HG02852 (cell line): ENCODE data around the gene CYTH1.
"Not testable (repeated sequence)": the region's sequence is repeated elsewhere in the genome, so short reads cannot be mapped to it uniquely, and the experiment has no call there.

Source experiments
- ATAC-seq: cut with Tn5 transposase; IDR thresholded peaks from one replicate; pipeline ENCODE4 v1.9.1; 2021; ENCODE audit warnings: mild to moderate bottlenecking, moderate library complexity; ENCODE audit not compliant: unreplicated experiment

The CYTH1 gene

DNA sequence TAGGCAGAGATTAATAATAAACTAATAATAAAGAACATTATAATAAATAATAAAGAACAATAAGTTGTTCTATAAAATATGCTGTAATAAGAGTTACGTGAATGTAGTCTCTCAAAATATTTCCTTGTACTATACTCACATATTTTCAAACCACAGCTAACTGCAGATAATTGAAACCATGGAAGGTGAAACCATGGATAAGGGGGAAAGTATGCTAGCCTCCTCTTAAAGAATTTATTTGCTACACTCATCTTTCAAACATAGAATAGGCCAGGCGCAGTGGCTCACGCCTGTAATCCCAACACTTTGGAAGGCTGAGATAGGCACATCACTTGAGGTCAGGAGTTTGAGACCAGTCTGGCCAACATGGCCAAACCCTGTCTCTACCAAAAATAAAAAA lies 18.5 kb downstream of the CYTH1 start:
- no peak for ATAC-seq

DNA sequence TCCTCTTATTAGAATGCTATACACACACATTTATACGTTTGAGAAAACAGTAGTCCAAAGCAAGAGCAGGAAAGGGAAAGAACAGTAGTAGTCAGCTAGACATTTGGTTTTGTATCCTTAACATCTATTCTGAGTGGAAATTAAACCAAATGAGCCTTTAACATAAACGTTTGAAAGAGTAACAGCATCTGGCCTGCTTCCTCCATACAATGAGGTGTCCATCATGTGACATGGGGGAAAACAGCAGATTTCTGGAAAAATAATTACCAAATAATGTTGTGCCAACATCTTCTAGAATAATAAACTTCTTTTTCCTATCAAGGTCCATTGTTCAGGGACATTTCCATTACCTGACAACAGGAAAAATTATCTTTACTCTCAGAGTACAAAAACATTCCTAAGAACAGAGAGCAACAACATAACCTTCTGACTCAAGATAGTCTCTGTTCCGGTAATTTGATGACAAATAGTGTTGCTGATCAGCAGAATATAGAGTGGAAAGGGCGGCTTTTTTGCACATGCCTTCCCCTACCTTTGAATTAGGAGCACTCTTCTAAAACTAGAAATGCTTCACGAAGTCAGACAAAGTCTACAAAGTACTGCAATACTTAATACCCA lies 20.2 kb downstream of the CYTH1 start:
- no peak for ATAC-seq

DNA sequence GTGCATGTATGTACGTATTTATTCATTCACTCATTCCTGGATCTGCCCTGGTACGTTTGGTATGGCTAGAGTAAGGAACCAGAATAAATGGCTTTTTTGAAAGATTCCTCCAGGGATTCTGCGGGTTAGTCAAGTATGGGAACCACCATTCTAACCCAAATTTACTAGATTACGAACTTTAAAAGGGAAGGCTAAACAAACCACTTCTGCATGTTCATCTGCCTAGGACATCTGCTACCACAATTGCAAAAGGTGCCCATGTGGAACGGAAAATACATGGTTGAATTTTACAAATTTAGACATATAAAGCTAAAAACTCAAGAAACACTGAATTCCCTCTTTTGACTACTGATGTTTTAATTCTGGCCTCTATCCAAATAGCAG lies 22.1 kb downstream of the CYTH1 start:
- no peak for ATAC-seq

DNA sequence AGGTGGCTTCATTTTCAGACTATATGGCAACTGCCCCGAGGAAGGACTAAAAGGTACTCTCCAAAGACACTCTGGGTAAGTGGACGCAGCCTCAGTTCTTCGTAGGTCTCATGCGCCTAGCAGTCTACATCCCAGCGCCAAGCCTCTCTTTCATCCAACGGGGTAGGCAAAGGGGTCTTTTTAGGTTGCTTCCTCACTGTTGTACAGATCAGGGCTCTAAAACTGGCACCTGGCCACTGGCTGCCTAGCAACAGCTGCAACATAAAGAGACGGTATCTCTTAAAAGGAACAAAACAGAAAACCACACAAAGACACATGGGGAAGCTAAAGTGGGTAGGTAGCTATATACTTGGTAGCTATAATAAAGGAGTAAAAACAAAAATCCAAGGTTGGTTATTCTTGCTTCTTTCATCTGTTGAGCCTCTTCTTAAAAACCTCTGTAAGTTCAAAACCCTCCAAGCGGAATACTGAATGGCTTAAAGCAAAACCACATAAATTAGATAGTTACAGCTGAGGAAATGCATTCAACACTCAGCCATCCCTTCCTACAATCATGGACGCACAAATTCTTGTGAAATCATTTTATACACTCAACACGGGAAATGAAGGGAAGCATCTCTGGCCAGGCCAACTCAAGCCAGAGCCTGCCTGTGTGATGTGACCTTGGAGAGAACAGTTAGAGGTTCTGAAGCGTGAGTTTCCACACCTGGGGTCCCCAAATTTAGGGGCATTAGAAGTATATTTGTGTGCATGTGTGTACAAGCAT lies 22.7 kb downstream of the CYTH1 start:
- ATAC-seq, result peak; percentile 68

DNA sequence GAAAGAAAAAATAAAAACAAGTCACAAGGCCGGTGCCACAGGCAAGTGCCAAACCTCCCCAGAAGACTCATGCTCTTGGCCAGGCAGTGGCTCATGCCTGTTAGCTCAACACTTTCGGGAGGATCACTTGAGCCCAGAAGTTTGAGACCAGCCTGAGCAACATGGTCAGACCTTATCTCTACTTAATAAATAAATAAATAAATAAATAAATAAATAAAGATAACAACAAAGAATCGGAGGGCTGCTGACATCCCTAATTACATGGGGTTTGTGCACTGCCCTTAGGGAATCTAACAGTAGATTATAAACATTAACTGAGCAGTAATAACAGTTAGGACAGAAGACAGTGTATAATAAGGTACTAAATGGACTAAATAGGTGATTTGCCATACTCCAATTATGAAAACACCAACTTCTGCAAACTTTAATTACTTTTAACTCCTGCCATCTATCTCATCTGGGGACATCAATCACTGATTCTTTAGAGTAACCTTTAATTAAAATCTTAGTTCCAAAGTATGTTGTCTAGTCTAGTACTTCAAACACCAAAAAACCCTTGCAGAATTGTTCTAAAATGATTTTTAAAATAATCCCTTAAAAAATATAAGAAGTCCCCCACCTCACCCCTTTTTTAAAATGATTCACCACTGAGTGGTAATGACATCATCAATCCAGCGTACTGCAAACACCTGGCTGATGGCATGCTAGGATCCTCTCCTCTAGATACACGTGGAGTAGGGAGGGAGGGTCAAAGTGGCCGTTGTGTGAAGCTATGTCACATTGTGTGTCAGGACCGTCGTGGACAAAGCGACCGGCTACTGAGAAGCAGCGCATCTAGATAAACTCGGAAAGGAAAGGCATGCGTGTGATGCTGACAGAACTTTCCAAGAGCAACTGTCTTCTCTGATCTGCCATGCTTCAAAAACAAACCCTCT lies 28.5 kb downstream of the CYTH1 start:
- no peak for ATAC-seq

DNA sequence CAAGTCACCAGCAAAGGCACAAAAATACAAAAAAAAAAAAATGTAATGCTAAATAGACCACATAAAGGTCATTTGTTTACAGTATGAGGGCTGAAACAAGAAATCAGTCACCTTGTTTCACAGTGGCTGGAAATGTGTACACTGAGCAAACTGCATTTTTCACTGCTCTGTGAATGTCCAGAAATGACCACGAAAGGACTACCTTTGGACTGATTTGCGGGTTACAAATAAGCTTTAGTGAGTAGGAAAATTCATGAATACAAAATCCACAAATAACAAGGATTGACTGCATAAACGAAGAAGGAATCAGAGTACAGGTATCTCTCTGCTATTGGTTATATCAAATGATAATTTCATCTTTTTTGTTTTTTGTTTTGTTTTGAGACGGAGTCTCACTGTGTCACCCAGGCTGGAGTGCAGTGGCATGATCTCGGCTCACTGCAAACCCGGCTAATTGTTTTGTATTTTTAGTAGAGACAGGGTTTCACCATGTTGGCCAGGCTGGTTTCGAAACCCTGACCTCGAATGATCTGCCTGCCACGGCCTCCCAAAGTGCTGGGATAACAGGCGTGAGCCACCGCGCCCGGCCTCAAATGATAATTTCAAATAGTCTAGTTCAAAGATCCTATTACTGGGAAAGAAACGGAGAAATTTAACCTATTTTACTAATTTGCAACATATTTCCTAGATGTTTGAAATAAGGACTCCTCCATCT lies 30.5 kb downstream of the CYTH1 start:
- no peak for ATAC-seq

DNA sequence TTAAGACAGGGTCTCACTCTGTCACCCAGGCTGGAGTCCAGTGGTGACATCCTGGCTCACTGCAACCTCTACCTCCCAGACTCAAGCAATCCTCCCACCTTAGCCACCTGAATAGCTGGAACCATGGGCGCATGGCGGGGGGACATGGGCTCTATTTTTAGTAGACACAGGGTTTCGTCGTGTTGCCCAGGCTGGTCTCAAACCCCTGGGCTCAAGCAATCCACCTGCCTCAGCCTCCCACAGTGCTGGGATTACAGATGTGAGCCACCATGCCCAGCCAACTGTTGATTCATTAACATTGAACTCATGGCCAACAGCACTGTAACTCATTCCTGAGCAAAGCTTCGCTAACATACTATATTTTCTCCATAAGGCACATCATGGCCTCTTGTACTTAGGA lies 31.1 kb downstream of the CYTH1 start:
- ATAC-seq, result not testable (repeated sequence)

DNA sequence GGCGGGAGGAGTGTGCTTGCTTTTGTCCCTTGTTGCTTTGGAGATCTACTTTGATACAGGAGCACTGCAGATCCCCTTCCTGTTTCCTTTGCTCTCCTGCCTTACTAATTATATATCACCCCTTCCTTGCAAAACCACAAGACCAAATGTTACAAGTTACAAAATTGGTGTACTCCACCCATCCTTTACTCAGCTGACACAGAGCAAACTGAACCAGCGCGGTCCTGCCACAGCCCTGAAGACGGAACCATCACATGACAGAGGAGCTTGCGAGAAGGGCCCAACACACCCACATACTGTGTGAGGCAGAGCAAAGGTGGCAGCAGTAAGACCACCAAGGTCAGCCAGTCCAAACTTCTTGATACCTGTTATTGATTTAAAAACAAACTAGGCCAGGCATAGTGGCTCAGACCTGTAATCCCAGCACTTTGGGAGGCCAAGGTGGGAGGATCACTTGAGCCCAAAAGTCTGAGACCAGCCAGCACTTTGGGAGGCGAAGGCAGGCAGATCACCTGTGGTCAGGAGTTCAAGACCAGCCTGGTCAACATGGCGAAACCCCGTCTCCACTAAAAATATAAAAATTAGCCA lies 33.2 kb downstream of the CYTH1 start:
- peak; percentile 56 for ATAC-seq

DNA sequence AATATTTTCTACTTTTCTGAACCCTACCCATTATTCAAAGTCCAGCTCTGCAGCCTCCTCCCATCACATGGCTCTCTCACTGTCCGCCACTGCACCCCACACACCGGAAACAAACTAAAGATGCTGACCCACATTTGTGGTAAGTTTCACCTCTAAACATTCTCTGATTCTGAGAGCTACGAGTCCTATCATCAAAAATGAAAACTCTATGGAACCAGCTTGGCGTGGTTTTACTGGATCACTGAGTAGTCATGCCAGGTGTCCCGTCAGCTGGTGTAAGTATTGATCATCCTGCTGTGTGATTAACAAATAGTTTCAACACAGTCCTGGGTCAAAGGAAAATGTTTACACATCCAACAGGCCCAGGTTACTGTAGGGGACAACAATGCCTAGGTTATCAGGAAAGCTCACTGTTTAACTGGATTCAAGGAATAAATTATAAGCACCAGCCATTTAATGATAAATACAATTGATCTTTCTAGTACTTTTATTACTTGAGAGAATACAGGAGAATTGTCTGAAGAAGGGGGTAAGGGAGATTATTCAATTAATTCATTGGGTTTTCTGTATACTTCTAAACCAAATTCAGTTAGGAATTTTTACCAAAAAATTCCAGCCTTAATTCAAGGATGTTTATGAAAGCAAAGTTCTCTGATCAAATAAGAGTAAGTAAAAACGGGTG lies 33.9 kb downstream of the CYTH1 start:
- no peak for ATAC-seq

DNA sequence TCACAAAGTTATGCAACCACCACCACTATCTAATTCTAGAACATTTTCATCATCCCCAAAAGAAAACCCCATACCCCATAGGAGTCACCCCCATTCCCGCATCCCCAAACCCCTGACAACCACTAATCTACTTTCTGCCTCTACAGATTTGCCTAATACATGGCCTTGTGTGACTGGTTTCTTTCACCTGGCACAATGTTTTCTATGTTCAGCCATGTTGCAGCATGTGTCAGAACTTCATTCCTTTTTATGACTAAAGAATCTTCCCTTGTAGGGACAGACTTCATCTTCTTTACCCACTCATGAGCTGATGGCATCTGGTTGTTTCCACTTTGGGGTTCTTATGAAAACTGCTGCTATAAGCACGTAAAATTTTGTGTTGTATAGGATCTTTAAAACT lies 34.6 kb downstream of the CYTH1 start:
- ATAC-seq, result no peak

DNA sequence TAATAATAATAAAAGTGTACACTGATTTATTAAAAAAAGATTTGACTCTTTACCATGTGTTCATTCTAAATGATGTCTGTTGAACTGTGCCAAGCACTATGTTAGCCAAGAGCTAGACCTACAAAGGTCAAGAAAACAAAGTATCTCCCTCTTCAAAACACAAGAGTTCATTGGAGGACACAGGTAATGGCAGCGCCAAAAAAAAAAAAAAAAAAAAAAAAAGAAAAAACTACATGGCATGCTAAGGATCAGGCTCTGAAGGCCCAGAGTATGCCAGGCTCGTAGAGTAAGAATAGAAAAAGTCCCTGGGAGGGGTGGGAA lies 35.2 kb downstream of the CYTH1 start:
- ATAC-seq, result no peak

DNA sequence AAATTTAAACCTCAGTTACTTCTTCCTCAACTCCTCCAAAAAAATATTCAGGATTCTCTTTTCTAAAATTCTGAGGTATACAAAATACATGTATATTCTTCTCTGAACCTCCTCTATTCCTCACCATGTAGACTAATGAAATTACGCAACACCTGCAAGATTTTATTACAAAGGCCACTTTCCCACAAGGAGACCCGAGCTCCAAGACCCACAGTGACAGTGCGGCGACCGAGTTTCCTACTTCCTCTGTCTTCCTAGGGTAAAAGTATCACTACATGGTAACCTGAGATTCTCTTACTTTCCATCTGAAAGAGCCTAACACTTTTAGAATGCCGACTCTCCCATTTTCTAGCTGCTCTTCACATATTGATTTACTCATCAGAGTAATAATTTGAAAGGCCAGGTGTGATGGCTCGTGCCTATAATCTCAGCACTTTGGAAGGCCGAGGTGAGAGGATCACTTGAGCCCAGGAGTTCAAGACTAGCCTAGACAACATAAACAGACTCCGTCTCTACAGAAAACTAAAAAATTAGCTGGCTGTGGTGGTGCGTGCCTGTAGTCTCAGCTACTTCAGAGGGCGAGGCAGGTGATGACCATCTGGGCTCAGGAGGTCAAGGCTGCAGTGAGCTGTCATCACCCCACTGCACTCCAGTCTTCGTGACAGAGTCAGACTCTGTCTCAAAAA lies 35.7 kb downstream of the CYTH1 start:
- no peak for ATAC-seq

DNA sequence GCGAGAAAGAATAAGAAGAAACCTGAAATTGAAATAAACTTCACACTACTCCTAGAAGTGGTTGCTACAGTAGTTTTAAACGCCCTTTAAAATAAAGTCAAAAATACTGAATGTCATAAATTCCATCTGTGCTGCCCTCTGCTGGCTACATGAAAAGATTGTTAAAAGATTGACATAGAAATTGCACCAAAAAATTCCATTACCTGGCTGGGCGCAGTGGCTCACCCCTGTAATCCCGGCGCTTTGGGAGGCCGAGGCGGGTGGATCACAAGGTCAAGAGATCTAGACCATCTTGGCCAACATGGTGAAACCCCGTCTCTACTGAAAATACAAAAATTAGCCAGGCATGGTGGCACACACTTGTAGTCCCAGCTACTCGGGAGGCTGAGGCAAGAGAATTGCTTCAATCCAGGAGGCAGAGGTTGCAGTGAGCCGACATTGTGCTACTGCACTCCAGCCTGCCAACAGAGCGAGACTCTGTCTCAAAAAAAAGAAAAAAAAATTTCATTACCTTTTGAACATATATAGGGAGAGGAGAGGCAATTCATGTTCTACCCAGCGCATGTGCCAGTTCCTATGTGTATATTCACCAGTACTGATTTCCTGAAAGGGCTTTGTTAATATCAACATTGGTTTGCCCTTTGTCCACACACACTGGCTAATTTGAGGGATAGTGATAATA lies 36.5 kb downstream of the CYTH1 start:
- no peak for ATAC-seq

DNA sequence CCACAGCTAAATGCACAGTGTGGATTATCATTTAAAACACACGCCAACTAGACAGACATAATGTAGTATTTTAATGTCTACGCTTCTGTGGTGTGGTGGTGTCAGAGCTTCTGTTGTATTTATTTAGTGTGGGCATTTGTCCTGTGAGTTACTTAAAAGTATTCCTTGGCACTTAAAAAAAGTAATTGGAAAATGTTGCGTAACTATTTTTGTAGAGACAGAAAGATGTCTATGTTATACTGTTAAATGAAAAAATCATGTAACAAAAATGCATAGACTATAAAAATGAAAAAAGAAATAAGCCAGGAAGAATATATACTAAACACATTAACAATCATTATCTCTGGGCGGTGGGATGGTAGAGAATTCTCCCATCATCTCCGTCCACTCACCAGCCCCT lies 39.2 kb downstream of the CYTH1 start:
- no peak for ATAC-seq

DNA sequence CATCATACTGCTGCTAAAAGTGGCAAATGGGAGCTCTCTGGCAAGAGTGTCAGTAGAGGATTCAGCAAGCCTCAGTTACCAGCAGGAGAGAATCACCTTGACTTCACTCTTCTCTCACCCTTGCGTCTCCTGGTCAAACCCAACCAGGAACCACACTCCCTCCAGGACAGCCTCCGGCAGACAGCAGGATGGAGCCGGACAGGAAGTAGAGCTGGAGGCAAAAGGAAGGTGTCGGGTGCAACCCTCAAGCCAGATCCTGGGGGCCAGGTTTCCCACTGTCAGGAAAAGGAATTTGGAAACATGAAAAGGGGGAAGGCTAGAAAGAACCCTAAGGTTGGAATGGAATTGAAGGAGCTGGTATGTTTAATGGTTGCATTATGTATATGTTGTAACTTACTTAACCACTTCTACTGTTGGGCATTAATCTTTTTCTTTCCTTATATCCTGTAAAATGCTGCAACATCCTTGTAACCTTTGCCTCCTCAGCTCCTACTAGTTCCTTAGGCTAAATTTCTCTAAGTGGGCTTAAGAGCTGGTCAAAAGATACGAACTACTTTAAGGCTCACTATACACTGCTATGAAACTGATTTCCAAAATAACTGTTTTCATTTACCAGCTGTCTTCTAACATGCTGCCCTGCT lies 40.3 kb downstream of the CYTH1 start:
- no peak for ATAC-seq

DNA sequence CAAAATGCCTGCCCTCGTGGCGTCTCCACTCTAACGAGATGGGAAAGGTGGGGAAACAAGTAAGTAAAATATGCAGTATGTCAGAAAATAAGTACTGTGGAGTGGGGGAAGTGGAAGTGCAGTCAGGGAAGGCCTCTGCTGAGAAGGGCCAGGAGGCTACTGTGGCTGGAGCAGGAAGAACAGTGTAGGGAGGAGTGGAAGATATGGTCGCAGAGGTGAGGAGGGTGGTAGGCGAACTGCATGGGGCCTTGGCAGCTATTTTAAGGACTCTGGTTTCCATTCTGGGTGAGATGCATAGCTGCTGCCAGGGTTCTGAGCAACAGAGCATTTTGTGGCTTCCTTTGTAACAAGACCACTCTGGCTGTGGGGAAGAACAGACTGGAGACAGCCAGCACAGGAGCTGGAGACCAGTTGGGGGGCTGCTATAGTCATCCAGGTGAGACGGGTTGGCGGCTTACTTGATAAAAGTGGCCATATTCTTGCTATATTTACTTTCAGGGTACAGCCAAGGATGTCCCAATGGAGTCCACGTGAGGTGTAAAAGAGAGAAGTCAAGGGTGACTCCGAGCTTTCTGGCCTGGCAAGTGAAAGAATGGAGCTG lies 42.6 kb downstream of the CYTH1 start:
- no peak for ATAC-seq

DNA sequence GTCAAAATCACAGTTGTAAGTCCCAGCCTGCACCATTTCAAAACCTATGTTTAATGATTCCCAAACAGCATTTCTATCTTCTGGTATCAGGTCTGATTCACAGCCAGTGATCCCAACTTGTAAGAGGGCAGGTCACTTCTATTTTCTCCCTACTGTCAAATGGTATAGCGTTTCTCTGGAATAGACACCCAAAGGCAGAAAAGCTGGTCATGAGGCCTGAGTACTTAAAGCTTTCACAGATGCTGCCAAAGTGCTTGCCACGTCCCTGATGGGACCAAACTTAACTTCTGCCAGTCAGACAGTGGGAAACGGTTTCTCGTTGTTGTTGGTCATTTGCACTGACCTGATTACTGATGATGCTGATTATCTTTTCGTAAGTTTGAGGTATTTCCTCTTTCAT lies 43.4 kb downstream of the CYTH1 start:
- ATAC-seq, result no peak

DNA sequence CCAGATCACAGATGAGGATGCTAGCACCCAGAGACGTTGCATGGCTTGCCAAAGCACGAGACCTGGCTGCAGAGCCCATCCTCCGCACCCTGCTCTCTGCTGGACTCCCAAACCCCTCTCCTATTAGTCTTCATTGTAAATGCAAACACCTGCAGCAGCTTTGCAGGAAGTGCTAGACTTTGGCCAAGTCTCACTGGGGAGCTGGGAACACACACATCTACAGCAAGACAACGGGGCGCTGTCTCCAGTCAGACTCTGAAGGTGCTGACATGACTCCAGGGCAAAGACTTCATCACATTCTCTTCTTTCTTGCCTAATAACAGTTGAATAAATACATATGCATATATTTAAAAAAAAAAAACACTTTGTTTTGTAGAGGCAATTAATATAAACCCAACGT lies 43.8 kb downstream of the CYTH1 start:
- no peak for ATAC-seq
